Neural cell (in vitro differentiated cells): Measurements from ENCODE around the gene LIMS1. TPM values are rescaled to one million over a fixed set of nuclear protein-coding genes. Genes with fewer than 3 reads are reported as not detected.

Source experiments
- H2AFZ ChIP-seq: fragments of 200-600, 300-800 bp; sonication (generic), shearing (Covaris generic); 2 replicates; pipeline ENCODE4 v1.6.0; 2014; ENCODE audit warnings: low read depth, mild to moderate bottlenecking, antibody characterized with exemption, low read length, moderate library complexity
- H3F3A ChIP-seq: fragments of 200-600 bp; shearing (Covaris generic); 2 replicates; pipeline ENCODE4 v1.6.1; 2016; ENCODE audit warnings: mild to moderate bottlenecking, moderate library complexity, mixed read lengths, antibody characterized with exemption, low read length; ENCODE audit not compliant: insufficient read depth, poor library complexity, severe bottlenecking
- H3K27ac ChIP-seq: fragments of 200-600, 300-800 bp; sonication (generic), shearing (Covaris generic); 2 replicates; pipeline ENCODE4 v1.5.1; 2014; ENCODE audit warnings: mild to moderate bottlenecking, low read length, moderate library complexity
- H3K27me3 ChIP-seq: fragments of 300-800, 200-600 bp; sonication (generic), shearing (Covaris generic); 2 replicates; pipeline ENCODE4 v1.6.0; 2014; ENCODE audit warnings: mild to moderate bottlenecking, low read depth, low read length, moderate library complexity; ENCODE audit not compliant: insufficient read depth
- H3K36me3 ChIP-seq: fragments of 300-800, 200-600 bp; sonication (generic), shearing (Covaris generic); 2 replicates; pipeline ENCODE4 v1.5.1; 2014; ENCODE audit warnings: mild to moderate bottlenecking, antibody characterized with exemption, low read length, moderate library complexity; ENCODE audit not compliant: insufficient read depth
- H3K4me2 ChIP-seq: fragments of 300-800, 200-600 bp; sonication (generic), shearing (Covaris generic); 2 replicates; pipeline ENCODE4 v1.6.0; 2014; ENCODE audit warnings: mild to moderate bottlenecking, low read length
- H3K4me3 ChIP-seq: fragments of 300-800, 200-600 bp; sonication (generic), shearing (Covaris generic); 2 replicates; pipeline ENCODE4 v1.5.1; 2014; ENCODE audit warnings: mild to moderate bottlenecking, low read length, moderate library complexity
- H3K79me2 ChIP-seq: fragments of 200-600 bp; shearing (Covaris generic); replicated peaks from 2 replicates; pipeline ENCODE4 v1.6.0; 2014; ENCODE audit warnings: mild to moderate bottlenecking, low read length, moderate library complexity; ENCODE audit not compliant: insufficient read depth
- H3K9ac ChIP-seq: fragments of 300-800, 200-600 bp; sonication (generic), shearing (Covaris generic); 2 replicates; pipeline ENCODE4 v1.6.1; 2016; ENCODE audit warnings: mild to moderate bottlenecking, low read length, mixed read lengths
- H3K9me2 ChIP-seq: fragments of 200-600 bp; shearing (Covaris generic); 2 replicates; pipeline ENCODE4 v1.6.1; 2016; ENCODE audit warnings: mild to moderate bottlenecking, low read length, mixed read lengths; ENCODE audit not compliant: insufficient read depth
- H3K9me3 ChIP-seq: fragments of 200-600, 300-800 bp; sonication (generic), shearing (Covaris generic); 2 replicates; pipeline ENCODE4 v1.6.1; 2016; ENCODE audit warnings: mild to moderate bottlenecking, mixed run types, low read length, moderate library complexity, mixed read lengths
- H4K20me1 ChIP-seq: fragments of 200-600 bp; shearing (Covaris generic); 2 replicates; pipeline ENCODE4 v1.6.1; 2016; ENCODE audit warnings: mild to moderate bottlenecking, mixed run types; ENCODE audit not compliant: insufficient read depth
- EP300 ChIP-seq: fragments of 450-650 bp; conservative IDR thresholded peaks from 2 replicates; pipeline ENCODE4 v1.6.1; 2014; ENCODE audit warnings: antibody characterized with exemption, mild to moderate bottlenecking, moderate library complexity; ENCODE audit not compliant: poor library complexity, severe bottlenecking
- EZH2 ChIP-seq: fragments of 200-600, 300-800 bp; shearing (Covaris generic), sonication (generic); IDR thresholded peaks from 2 replicates; pipeline ENCODE4 v1.6.1; 2014; ENCODE audit warnings: antibody characterized with exemption, low read length, borderline replicate concordance, mild to moderate bottlenecking; ENCODE audit not compliant: insufficient read depth, poor library complexity, severe bottlenecking
- MXI1 ChIP-seq: fragments of 450-650 bp; conservative IDR thresholded peaks from 2 replicates; pipeline ENCODE4 v1.6.1; 2014; ENCODE audit warnings: antibody characterized with exemption, mild to moderate bottlenecking; ENCODE audit not compliant: poor library complexity, severe bottlenecking
- POLR2AphosphoS5 ChIP-seq: IDR thresholded peaks from 2 replicates; pipeline ENCODE4 v1.6.1; 2012
- RAD21 ChIP-seq: fragments of 450-650 bp; conservative IDR thresholded peaks from 2 replicates; pipeline ENCODE4 v1.6.1; 2014; ENCODE audit warnings: antibody characterized with exemption, mild to moderate bottlenecking, moderate library complexity
- SMC3 ChIP-seq: fragments of 450-650 bp; conservative IDR thresholded peaks from 2 replicates; pipeline ENCODE4 v1.6.1; 2014; ENCODE audit warnings: antibody characterized with exemption, mild to moderate bottlenecking, moderate library complexity; ENCODE audit not compliant: poor library complexity
- TAF1 ChIP-seq: IDR thresholded peaks from 2 replicates; pipeline ENCODE4 v1.6.1; 2012; ENCODE audit warnings: low read depth
- polyA plus RNA-seq: library from polyadenylated mRNA; depleted of rRNA; stranded (reverse); fragments of >200 nt; gene quantifications from 2 replicates; pipeline ENCODE4 v1.2.3, GENCODE V29; 2014
- TF ChIP-seq, protein P1 (sequence below): fragments of 450-650 bp; IDR thresholded peaks from 2 replicates; pipeline ENCODE4 v1.5.1; 2014; ENCODE audit warnings: antibody characterized with exemption, mild to moderate bottlenecking, moderate library complexity; ENCODE audit not compliant: poor library complexity, severe bottlenecking
- TF ChIP-seq, protein P2 (sequence below): IDR thresholded peaks from 2 replicates; pipeline ENCODE4 v1.6.1; 2012; ENCODE audit warnings: borderline replicate concordance

The LIMS1 gene
- polyA plus RNA-seq, 1 donor from 2014 or later, result 12.3 TPM

DNA sequence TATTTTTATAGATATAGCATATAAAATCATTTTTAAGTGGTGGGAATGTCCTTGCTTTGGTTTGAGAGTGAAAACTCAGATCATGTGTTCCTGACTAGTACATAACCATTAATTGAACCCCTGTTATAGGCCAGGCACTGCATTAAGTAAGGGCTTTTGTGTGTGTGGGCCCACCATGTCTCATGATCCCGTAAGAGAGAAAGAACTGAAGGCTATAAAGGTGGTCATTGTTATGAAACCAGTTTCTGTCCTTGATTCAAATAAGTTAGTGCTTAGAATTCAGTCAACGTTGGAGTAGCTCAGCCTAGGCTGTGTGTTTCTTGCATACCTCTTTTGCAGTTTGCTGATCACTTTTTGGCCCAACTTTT is 91.5 kb downstream of the LIMS1 start:
- no peak overlapping the region for H2AFZ ChIP-seq
- TF ChIP-seq, protein P1, sequence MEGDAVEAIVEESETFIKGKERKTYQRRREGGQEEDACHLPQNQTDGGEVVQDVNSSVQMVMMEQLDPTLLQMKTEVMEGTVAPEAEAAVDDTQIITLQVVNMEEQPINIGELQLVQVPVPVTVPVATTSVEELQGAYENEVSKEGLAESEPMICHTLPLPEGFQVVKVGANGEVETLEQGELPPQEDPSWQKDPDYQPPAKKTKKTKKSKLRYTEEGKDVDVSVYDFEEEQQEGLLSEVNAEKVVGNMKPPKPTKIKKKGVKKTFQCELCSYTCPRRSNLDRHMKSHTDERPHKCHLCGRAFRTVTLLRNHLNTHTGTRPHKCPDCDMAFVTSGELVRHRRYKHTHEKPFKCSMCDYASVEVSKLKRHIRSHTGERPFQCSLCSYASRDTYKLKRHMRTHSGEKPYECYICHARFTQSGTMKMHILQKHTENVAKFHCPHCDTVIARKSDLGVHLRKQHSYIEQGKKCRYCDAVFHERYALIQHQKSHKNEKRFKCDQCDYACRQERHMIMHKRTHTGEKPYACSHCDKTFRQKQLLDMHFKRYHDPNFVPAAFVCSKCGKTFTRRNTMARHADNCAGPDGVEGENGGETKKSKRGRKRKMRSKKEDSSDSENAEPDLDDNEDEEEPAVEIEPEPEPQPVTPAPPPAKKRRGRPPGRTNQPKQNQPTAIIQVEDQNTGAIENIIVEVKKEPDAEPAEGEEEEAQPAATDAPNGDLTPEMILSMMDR, result no peak
- no peak for TF ChIP-seq SMC3
- no peak for TF ChIP-seq TAF1
- no peak for TF ChIP-seq MXI1
- no peak for TF ChIP-seq EZH2
- no peak for TF ChIP-seq RAD21
- H4K20me1 ChIP-seq, result no peaks in the 10 kb centered on the region

DNA sequence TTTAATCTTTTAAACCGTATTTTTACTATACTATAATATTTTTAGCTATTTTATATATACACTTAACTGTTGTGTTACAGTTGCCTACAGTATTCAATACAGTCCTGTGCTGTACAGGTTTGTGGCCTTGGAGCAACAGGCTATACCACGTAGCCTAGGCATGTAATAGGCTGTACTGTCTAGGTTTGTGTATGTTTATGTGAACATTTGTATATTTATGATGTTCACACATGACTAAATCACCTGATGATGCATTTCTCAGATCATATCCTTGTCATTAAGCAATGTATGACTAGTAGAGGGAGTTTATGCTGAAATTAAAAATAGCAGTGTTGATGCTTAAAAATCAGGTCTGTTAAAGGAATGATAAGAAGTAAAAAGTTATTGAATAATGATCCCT is 92.7 kb downstream of the LIMS1 start:
- H3K4me3 ChIP-seq, result no peak overlapping the region
- H3K79me2 ChIP-seq, result no peaks in the 10 kb centered on the region
- no peaks in the 10 kb centered on the region for H3K27me3 ChIP-seq
- TF ChIP-seq POLR2AphosphoS5 (no peak), RAD21 (no peak), TAF1 (no peak), SMC3 (no peak), EP300 (no peak), MXI1 (no peak)
- TF ChIP-seq, protein P2, sequence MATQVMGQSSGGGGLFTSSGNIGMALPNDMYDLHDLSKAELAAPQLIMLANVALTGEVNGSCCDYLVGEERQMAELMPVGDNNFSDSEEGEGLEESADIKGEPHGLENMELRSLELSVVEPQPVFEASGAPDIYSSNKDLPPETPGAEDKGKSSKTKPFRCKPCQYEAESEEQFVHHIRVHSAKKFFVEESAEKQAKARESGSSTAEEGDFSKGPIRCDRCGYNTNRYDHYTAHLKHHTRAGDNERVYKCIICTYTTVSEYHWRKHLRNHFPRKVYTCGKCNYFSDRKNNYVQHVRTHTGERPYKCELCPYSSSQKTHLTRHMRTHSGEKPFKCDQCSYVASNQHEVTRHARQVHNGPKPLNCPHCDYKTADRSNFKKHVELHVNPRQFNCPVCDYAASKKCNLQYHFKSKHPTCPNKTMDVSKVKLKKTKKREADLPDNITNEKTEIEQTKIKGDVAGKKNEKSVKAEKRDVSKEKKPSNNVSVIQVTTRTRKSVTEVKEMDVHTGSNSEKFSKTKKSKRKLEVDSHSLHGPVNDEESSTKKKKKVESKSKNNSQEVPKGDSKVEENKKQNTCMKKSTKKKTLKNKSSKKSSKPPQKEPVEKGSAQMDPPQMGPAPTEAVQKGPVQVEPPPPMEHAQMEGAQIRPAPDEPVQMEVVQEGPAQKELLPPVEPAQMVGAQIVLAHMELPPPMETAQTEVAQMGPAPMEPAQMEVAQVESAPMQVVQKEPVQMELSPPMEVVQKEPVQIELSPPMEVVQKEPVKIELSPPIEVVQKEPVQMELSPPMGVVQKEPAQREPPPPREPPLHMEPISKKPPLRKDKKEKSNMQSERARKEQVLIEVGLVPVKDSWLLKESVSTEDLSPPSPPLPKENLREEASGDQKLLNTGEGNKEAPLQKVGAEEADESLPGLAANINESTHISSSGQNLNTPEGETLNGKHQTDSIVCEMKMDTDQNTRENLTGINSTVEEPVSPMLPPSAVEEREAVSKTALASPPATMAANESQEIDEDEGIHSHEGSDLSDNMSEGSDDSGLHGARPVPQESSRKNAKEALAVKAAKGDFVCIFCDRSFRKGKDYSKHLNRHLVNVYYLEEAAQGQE, result no peak
- TF ChIP-seq, protein P1, result no peak
- no peaks in the 10 kb centered on the region for H3K9me3 ChIP-seq
- no peaks in the 10 kb centered on the region for H3K36me3 ChIP-seq
- no peaks in the 10 kb centered on the region for H4K20me1 ChIP-seq
- H3K9ac ChIP-seq, result no peak overlapping the region
- H3F3A ChIP-seq, result no peaks in the 10 kb centered on the region
- H3K27ac ChIP-seq, result no peak overlapping the region
- no peak overlapping the region for H3K4me2 ChIP-seq
- H3K9me2 ChIP-seq, result no peaks in the 10 kb centered on the region
- no peak overlapping the region for H2AFZ ChIP-seq

More for the DNA sequence above, 91.5 kb downstream of the LIMS1 start:
- Histone ChIP-seq H3F3A (no peaks in the 10 kb centered on the region), H3K36me3 (no peaks in the 10 kb centered on the region), H3K9me2 (no peaks in the 10 kb centered on the region), H3K27ac (no peak overlapping the region), H3K9me3 (no peaks in the 10 kb centered on the region), H3K79me2 (no peaks in the 10 kb centered on the region), H3K9ac (no peak overlapping the region), H3K4me3 (no peak overlapping the region), H3K27me3 (no peaks in the 10 kb centered on the region), H3K4me2 (no peak overlapping the region)
